GM12801 (cell line): Measurements from ENCODE around the gene LCP2.

Experiments used
- TF ChIP-seq, protein P1 (sequence below): IDR thresholded peaks from one replicate; pipeline ENCODE4 v1.5.1; 2011; ENCODE audit warnings: control low read depth; ENCODE audit not compliant: insufficient read length; ENCODE audit errors: extremely low read depth

LCP2 gene

DNA sequence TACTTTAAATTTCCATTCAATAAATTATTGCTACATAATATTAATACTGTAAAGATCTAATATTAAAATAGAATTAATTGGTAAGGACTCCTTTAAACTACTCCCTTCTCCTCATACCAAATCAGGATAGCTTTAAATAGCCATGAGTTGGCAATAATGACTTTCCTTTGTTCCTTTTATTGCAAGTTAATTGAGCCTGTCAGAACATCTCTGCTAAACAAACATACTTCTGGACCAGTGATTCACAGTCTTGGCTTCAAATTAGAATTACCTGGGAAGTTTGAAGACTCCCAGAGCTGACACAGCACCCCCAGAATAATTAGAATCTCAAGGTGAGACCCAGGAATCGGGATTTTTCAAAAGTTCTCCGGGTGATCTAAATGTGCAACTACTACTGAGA lies 46.1 kb downstream of the LCP2 start:
- TF ChIP-seq, protein P1, sequence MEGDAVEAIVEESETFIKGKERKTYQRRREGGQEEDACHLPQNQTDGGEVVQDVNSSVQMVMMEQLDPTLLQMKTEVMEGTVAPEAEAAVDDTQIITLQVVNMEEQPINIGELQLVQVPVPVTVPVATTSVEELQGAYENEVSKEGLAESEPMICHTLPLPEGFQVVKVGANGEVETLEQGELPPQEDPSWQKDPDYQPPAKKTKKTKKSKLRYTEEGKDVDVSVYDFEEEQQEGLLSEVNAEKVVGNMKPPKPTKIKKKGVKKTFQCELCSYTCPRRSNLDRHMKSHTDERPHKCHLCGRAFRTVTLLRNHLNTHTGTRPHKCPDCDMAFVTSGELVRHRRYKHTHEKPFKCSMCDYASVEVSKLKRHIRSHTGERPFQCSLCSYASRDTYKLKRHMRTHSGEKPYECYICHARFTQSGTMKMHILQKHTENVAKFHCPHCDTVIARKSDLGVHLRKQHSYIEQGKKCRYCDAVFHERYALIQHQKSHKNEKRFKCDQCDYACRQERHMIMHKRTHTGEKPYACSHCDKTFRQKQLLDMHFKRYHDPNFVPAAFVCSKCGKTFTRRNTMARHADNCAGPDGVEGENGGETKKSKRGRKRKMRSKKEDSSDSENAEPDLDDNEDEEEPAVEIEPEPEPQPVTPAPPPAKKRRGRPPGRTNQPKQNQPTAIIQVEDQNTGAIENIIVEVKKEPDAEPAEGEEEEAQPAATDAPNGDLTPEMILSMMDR, result no peak

- TF ChIP-seq, protein P1, result no peak
Observed at GRCh38 chr5:170250810-170251317, 46.7 kb downstream of the LCP2 start.

DNA sequence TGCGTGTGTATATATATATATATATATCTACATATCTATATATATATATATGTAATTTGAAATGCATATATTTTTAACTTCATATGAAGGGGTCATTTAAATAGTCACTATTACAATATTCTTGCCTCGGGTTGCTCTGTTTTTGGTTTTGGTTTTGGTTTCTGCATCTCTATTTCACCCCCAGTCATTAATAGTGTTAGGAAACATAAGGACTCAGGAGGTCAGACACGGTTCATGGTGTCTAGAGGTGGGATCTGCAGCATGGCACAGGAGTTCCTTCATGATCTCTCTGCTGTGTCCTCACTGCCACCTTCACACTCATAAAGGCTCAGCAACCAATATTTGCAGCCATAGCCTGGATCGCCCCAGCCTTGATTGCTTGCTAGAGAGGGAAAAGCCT lies 48.2 kb downstream of the LCP2 start:
- TF ChIP-seq, protein P1, result no peak

GRCh38 chr5:170248172-170248930 lies 49.2 kb downstream of the LCP2 start:
- TF ChIP-seq, protein P1, result no peak

GRCh38 chr5:170247363-170247762 lies 50.2 kb downstream of the LCP2 start:
- TF ChIP-seq, protein P1, result no peak

GRCh38 chr5:170246126-170246870 lies 51.3 kb downstream of the LCP2 start:
- TF ChIP-seq, protein P1, result no peak

DNA sequence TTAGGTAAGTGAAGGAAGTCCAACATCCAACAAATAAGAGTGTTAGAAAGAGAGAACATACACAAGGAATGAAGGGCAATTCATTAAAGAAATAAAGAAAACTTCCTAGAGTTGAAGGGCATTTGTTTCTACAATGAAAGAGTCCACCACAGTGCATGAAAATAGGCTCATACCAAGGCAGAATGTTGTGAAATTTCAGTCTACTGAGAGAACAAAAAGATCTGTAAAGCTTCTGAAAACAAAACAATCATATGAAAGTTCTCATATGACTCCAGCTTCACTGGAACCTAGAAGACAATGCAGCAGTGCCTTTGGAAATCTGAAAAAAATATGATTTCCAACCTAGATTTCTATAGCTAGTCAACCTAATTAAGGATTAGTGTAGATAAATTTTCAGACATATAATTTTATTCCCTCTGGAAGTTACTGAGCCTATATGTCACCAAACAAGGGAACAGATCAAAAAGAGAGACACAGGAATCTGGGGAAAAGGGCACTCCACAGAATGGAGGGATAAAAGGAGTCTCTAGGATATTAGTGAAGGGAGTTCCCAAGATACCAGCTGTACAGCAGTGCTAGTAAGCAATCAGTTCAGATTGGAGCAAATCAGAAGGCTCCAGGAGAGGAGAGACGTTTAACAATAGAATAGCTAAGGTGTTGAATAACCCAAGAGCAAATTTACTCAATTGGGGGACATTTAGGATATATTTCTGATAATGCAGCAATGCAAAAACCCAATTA lies 59.0 kb downstream of the LCP2 start:
- TF ChIP-seq, protein P1, result no peak
